22Rv1 (cell line): Measurements from ENCODE around the gene WNK3.

ENCODE experiments used
- CTCF ChIP-seq: fragments of 450-650 bp; IDR thresholded peaks from 2 replicates; pipeline ENCODE4 v1.5.1; 2017; ENCODE audit warnings: mild to moderate bottlenecking
- ZFX ChIP-seq: fragments of 450-650 bp; IDR thresholded peaks from 2 replicates; pipeline ENCODE4 v1.6.1; 2017; ENCODE audit warnings: antibody characterized with exemption, borderline replicate concordance

GRCh38 chrX:54182194-54182863 is 175.5 kb downstream of the WNK3 start:
- TF ChIP-seq CTCF (no peak), ZFX (no peak)
